IMR-90 (cell line): ENCODE data around the gene F12. TPM values are rescaled to one million over a fixed set of nuclear protein-coding genes. Genes with fewer than 3 reads are reported as not detected.

Experiments
- ATAC-seq: fragments of 200-7000 bp; cut with Tn5 transposase; 2 replicates; pipeline ENCODE4 v1.9.1; 2020; ENCODE audit warnings: low read depth, mild to moderate bottlenecking, moderate library complexity
- BruUV-seq: library from RNA; stranded (reverse); fragments of 400-500 nt; replicated peaks from 2 replicates; lab custom pipeline; 2021; lab: Mats Ljungman, UMichigan
- CTCF ChIA-PET: fragments of 300-600 bp; formaldehyde crosslinking; extraction: SDS; loops from one replicate; lab custom pipeline; 2021; ENCODE audit warnings: antibody characterized with exemption; lab: Yijun Ruan, JAX
- POLR2A ChIA-PET: fragments of 300-600 bp; sonication (Branson Sonifier 250); formaldehyde crosslinking; loops from one replicate; lab custom pipeline; 2022; ENCODE audit warnings: antibody characterized with exemption; ENCODE audit not compliant: unreplicated experiment; lab: Charles Lee
- DNase-seq: peaks from one replicate; pipeline ENCODE4 v3.0.0; 2013
- H2AFZ ChIP-seq: replicated peaks from 2 replicates; pipeline ENCODE3; 2013; ENCODE audit warnings: low read length, mild to moderate bottlenecking; ENCODE audit not compliant: poor library complexity
- H2AK5ac ChIP-seq: 2 replicates; pipeline ENCODE4 v1.6.1; 2013; ENCODE audit warnings: low read depth, low read length, inconsistent platforms
- H2AK9ac ChIP-seq: replicated peaks from 2 replicates; pipeline ENCODE3; 2013; ENCODE audit warnings: mild to moderate bottlenecking, low read depth, low read length, moderate library complexity; ENCODE audit not compliant: poor library complexity
- H2BK120ac ChIP-seq: 2 replicates; pipeline ENCODE4 v1.6.1; 2013; ENCODE audit warnings: low read depth, low read length, inconsistent platforms
- H2BK15ac ChIP-seq: 3 replicates; pipeline ENCODE4 v1.6.1; 2013; ENCODE audit warnings: low read depth, low read length, inconsistent platforms
- H2BK20ac ChIP-seq: 2 replicates; pipeline ENCODE4 v1.6.1; 2013; ENCODE audit warnings: low read depth, mild to moderate bottlenecking, inconsistent platforms, low read length, moderate library complexity
- H2BK5ac ChIP-seq: 2 replicates; pipeline ENCODE4 v1.6.1; 2013; ENCODE audit warnings: mild to moderate bottlenecking, low read depth, low read length, inconsistent platforms; ENCODE audit not compliant: poor library complexity, severe bottlenecking
- H3K14ac ChIP-seq: replicated peaks from 2 replicates; pipeline ENCODE4 v1.6.1; 2013; ENCODE audit warnings: low read depth, low read length, inconsistent platforms
- H3K18ac ChIP-seq: 2 replicates; pipeline ENCODE4 v1.6.1; 2013; ENCODE audit warnings: low read depth, low read length, control low read depth
- H3K23ac ChIP-seq: 2 replicates; pipeline ENCODE4 v1.6.1; 2013; ENCODE audit warnings: low read depth, low read length, inconsistent platforms
- H3K27ac ChIP-seq: 2 replicates; pipeline ENCODE4 v1.5.1; 2013; ENCODE audit warnings: mild to moderate bottlenecking, control low read depth, low read length; ENCODE audit not compliant: insufficient read depth
- H3K27me3 ChIP-seq: 2 replicates; pipeline ENCODE4 v1.6.1; 2013; ENCODE audit warnings: low read length; ENCODE audit not compliant: control insufficient read depth, insufficient read depth
- H3K36me3 ChIP-seq: 2 replicates; pipeline ENCODE4 v1.6.1; 2013; ENCODE audit warnings: low read length, mixed read lengths; ENCODE audit not compliant: control insufficient read depth, insufficient read depth
- H3K4ac ChIP-seq: 2 replicates; pipeline ENCODE4 v1.6.1; 2013; ENCODE audit warnings: low read depth, low read length, inconsistent platforms
- H3K4me1 ChIP-seq: 2 replicates; pipeline ENCODE4 v1.6.1; 2013; ENCODE audit warnings: low read length, mixed read lengths; ENCODE audit not compliant: control insufficient read depth, insufficient read depth
- H3K4me2 ChIP-seq: 2 replicates; pipeline ENCODE4 v1.6.1; 2013; ENCODE audit warnings: low read depth, mild to moderate bottlenecking, control low read depth, low read length, moderate library complexity
- H3K4me3 ChIP-seq: 2 replicates; pipeline ENCODE4 v1.5.1; 2013; ENCODE audit warnings: low read depth, mild to moderate bottlenecking, control low read depth, low read length, moderate library complexity; ENCODE audit not compliant: insufficient read depth
- H3K56ac ChIP-seq: 2 replicates; pipeline ENCODE4 v1.6.1; 2013; ENCODE audit warnings: low read length, inconsistent platforms; ENCODE audit not compliant: insufficient read depth; ENCODE audit errors: extremely low read depth
- H3K79me1 ChIP-seq, 2 experiments: 2 replicates each; pipeline ENCODE4 v1.6.1; 2013; ENCODE audit warnings: low read length in 2 of 2, inconsistent platforms in 1 of 2, low read depth in 1 of 2
- H3K9ac ChIP-seq: 2 replicates; pipeline ENCODE4 v1.6.1; 2013; ENCODE audit warnings: low read depth, low read length, control low read depth
- H3K9me1 ChIP-seq: 2 replicates; pipeline ENCODE4 v1.6.1; 2013; ENCODE audit warnings: low read length, inconsistent platforms; ENCODE audit not compliant: insufficient read depth
- H3K9me3 ChIP-seq: 2 replicates; pipeline ENCODE4 v1.6.1; 2013; ENCODE audit warnings: low read length; ENCODE audit not compliant: control insufficient read depth, insufficient read depth
- H4K20me1 ChIP-seq: 2 replicates; pipeline ENCODE4 v1.6.1; 2013; ENCODE audit warnings: low read length, inconsistent platforms; ENCODE audit not compliant: insufficient read depth
- H4K5ac ChIP-seq: 2 replicates; pipeline ENCODE4 v1.6.1; 2013; ENCODE audit warnings: mild to moderate bottlenecking, low read depth, low read length, control low read depth
- H4K8ac ChIP-seq, 2 experiments: 2 replicates each; pipeline ENCODE4 v1.6.1; 2013; ENCODE audit warnings: low read depth in 2 of 2, low read length in 2 of 2, control low read depth in 1 of 2, inconsistent platforms in 1 of 2
- H4K91ac ChIP-seq: 2 replicates; pipeline ENCODE4 v1.6.1; 2013; ENCODE audit warnings: low read depth, low read length, inconsistent platforms; ENCODE audit not compliant: insufficient read depth
- CEBPB ChIP-seq: IDR thresholded peaks from 2 replicates; pipeline ENCODE4 v1.6.1; 2012; ENCODE audit warnings: low read depth, low read length, improper control_type of control experiment
- WGBS, 2 experiments: methylation state at CpG; one replicate each; pipeline versions ENCODE4 v1.1.5 to v1.1.7; 2013; ENCODE audit warnings: missing lambda C conversion rate in 2 of 2; ENCODE audit not compliant: insufficient read length in 1 of 2; ENCODE audit errors: extremely low coverage in 2 of 2; 5-methylcytosine and 5-hydroxymethylcytosine counted together
- dilution Hi-C: fragments of 300-500 bp; cut with HindIII; formaldehyde crosslinking; loops from one replicate; pipeline ENCODE4 v1.14.3; 2018; ENCODE audit warnings: low sequenced_read_pairs; ENCODE audit not compliant: unreplicated experiment
- in situ Hi-C: fragments of 300-500 bp; cut with MboI; formaldehyde crosslinking; loops from 3 replicates; pipeline ENCODE4 v1.14.3; 2019; ENCODE audit warnings: low sequenced_read_pairs, inconsistent platforms, mixed read lengths
- intact Hi-C: fragments of 100-400 bp; cut with micrococcal nuclease; formaldehyde crosslinking; loops from 2 replicates; pipeline ENCODE4 v1.10.0; 2022
- polyA plus RNA-seq, 3 experiments: library from polyadenylated mRNA; depleted of rRNA; stranded (reverse); fragments of >200 nt; gene quantifications; 2 replicates each; pipeline ENCODE4 v1.2.3, GENCODE V29; 2012; ENCODE audit warnings: low replicate concordance in 1 of 3
- total RNA-seq: library from RNA; depleted of rRNA; stranded (reverse); fragments of >200 nt; gene quantifications from 2 replicates; pipeline ENCODE4 v1.2.3, GENCODE V29; 2012

The F12 gene
- total and polyA plus RNA-seq, 2 of the 4 experiments (the other 2 are of a cell fraction) = 0.36 to 1.2 TPM

- Histone ChIP-seq H4K20me1 (peaks cover 29% of the 10 kb centered on the region), H2AK5ac (peak overlapping the region; percentile 90), H3K36me3 (peaks cover 3% of the 10 kb centered on the region; the same call in 1 of the 2 replicates), H3K9me3 (no peaks in the 10 kb centered on the region), H3K4me1 (peaks cover 13% of the 10 kb centered on the region), H3K4me3 (peak overlapping the region; percentile 81), H3K14ac (peak overlapping the region; percentile 0), H3K9me1 (peaks cover 15% of the 10 kb centered on the region), H3K79me1 (peaks cover 13 to 49% of the 10 kb centered on the region in 2 experiments), H3K9ac (peak overlapping the region; percentile 64), H3K4me2 (peak overlapping the region; percentile 90), H2BK120ac (no peak overlapping the region), H3K23ac (peak overlapping the region; percentile 89; the same call in 1 of the 2 replicates), H3K4ac (peak overlapping the region; percentile 37), H2AFZ (peak overlapping the region; percentile 85), H2BK20ac (no peak overlapping the region), H2BK15ac (no peak overlapping the region), H4K8ac (peak overlapping the region in 1 of 2 experiments; percentile 38; a peak in 2 of 4 replicates), H2BK5ac (peak overlapping the region; percentile 51), H2AK9ac (peak overlapping the region; percentile 86), H4K91ac (peak overlapping the region; percentile 48), H3K18ac (no peak overlapping the region), H3K27me3 (no peaks in the 10 kb centered on the region), H4K5ac (no peak overlapping the region), H3K27ac (peak overlapping the region; percentile 64), H3K56ac (peak overlapping the region; percentile 7)
- intact Hi-C loops (no loop called here), in situ Hi-C loops (no loop called here), dilution Hi-C loops (no loop called here)
- WGBS, 2 experiments = 40% methylated on average over 2 of the region's 11 CpGs; no CpG with 5 or more reads in 1 of the 2 experiments
- no TSS peak for BruUV-seq
- ATAC-seq = no peak
- DNase-seq = no peak
- ChIA-PET CTCF (interaction anchor here (1.3 to 3.1 kb wide), 3 partner anchors 13 to 37 kb away, joined by 3 to 13 read pairs (median 4); no protein-coding TSS in a partner anchor), POLR2A (interaction anchor here (0.9 kb wide), 1 partner anchor 42 kb away, joined by 3 read pairs; no protein-coding TSS in a partner anchor)
- TF ChIP-seq CEBPB = no peak
Observed at GRCh38 chr5:177427211-177427822, 18.0 kb upstream of the F12 start.
